ENCODE results near the gene POC1B. TPM values are rescaled to one million over a fixed set of nuclear protein-coding genes. Genes with fewer than 3 reads are reported as not detected.

Gene POC1B
- total RNA-seq, 1 donor from 2014 or later: 15.8 TPM

DNA sequence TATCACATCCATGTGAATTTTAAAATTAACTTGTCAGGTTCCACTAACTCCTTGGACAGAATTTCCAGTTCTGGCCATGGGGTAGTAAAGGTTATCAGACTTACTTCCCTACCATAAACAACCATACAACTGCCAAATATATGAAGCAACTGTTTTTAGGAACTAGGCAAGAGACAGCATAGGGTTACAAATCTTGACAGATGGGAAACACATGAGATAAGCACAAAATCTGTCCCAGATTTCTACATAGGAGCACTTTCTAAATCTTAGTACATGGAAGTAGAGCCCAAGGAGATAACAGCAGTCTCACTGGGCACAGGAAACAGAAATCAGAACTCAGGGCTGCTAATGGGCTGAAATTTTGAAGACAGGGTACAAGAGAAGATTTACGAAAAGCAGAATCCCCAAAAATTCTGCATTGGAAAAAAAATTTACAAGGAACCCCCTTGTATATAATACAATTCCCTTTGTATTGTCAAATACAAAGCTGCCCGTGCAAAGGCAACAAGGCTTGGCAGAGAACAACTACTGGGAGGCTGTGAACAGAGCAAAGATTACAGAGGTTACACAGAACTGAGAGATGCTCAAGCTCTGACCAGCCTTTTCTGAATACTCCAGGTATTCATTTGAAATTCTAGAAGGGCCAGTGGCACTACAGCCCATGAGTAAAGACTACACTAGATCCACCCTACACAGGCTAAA is 44.5 kb downstream of the POC1B start:
- ATAC-seq: peak; percentile 50
- peaks cover 11% of the 10 kb centered on the region for H3K4me1 ChIP-seq
- H3K4me3 ChIP-seq: no peak overlapping the region
- no peak for DNase-seq
- H3K36me3 ChIP-seq: no peaks in the 10 kb centered on the region
- intact Hi-C loops (cut with DNase I): no loop called here
- no peak for TF ChIP-seq CTCF (IDR thresholded peaks at IDR 0.05)
- no peaks in the 10 kb centered on the region for H3K9me3 ChIP-seq
- H3K27ac ChIP-seq: no peak overlapping the region
- H3K27me3 ChIP-seq: no peaks in the 10 kb centered on the region

DNA sequence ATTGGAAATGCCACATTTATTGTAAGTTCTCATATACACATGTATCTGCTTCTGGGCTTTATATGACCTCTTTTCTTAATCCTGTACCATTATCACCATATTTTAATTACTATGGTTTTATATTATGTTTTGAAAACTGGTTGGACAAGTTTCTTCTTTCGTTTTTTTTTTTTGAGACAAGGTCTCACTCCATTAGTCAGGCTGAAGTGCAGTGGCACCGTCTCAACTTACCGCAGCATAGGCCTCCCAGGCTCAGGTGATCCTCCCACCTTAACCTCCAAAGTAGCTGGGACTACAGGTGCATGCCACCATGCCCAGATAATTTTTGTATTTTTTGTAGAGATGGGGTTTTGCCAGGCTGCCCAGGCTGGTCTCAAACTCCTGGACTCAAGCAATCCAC is 45.9 kb downstream of the POC1B start:
- Histone ChIP-seq H3K27ac (no peak overlapping the region), H3K4me3 (no peak overlapping the region), H3K4me1 (peaks cover 11% of the 10 kb centered on the region), H3K27me3 (no peaks in the 10 kb centered on the region), H3K36me3 (no peaks in the 10 kb centered on the region), H3K9me3 (no peaks in the 10 kb centered on the region)
- DNase-seq (no peak), ATAC-seq (no peak)
- TF ChIP-seq CTCF (IDR thresholded peaks at IDR 0.05): no peak
- intact Hi-C loops (cut with DNase I): loop anchor here (10.0 kb wide), 1 partner anchor 55 kb away; no protein-coding TSS in a partner anchor

DNA sequence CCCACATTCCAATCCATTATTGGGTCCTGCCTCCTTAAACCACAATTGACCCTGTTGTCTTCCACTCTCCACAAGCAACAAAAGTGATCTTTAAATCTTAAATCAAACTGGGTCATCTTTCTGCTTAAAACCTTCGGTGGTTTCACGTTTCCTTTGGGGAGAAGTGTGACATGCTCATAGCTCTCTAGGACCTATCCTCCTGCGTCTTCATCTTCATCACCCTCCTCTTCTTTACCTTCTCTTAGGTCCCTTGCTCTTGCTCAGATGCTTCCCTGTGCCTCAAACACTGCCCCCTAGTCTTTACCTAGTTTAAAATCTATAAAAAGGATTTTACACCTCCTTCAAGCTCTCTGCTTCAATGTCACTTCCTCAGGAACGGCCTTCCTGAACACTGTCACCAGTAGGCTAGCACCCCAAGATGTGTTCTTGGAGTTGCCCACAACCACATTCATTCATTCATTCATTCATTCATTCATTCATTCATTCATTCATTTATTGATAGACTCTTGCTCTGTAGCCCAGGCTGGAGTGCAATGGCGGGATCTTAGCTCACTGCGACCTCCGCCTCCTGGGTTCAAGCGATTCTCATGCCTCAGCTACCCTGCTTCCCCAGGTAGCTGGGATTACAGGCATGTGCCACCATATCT is 48.1 kb downstream of the POC1B start:
- Histone ChIP-seq H3K4me1 (peaks cover 11% of the 10 kb centered on the region), H3K27ac (no peak overlapping the region), H3K9me3 (no peaks in the 10 kb centered on the region), H3K4me3 (no peak overlapping the region), H3K36me3 (no peaks in the 10 kb centered on the region), H3K27me3 (no peaks in the 10 kb centered on the region)
- intact Hi-C loops (cut with DNase I): loop anchor here (10.0 kb wide), 1 partner anchor 57 kb away; no protein-coding TSS in a partner anchor
- DNase-seq (no peak), ATAC-seq (no peak)
- no peak for TF ChIP-seq CTCF (IDR thresholded peaks at IDR 0.05)

GRCh38 chr12:89476904-89477595 is 48.8 kb downstream of the POC1B start:
- Histone ChIP-seq H3K27me3 (no peaks in the 10 kb centered on the region), H3K9me3 (no peaks in the 10 kb centered on the region), H3K27ac (no peak overlapping the region), H3K4me3 (no peak overlapping the region), H3K4me1 (peaks cover 11% of the 10 kb centered on the region), H3K36me3 (no peaks in the 10 kb centered on the region)
- intact Hi-C loops (cut with DNase I): loop anchor here (10.0 kb wide), 1 partner anchor 58 kb away; no protein-coding TSS in a partner anchor
- no peak for TF ChIP-seq CTCF (IDR thresholded peaks at IDR 0.05)
- no peak for ATAC-seq
- DNase-seq: no peak

DNA sequence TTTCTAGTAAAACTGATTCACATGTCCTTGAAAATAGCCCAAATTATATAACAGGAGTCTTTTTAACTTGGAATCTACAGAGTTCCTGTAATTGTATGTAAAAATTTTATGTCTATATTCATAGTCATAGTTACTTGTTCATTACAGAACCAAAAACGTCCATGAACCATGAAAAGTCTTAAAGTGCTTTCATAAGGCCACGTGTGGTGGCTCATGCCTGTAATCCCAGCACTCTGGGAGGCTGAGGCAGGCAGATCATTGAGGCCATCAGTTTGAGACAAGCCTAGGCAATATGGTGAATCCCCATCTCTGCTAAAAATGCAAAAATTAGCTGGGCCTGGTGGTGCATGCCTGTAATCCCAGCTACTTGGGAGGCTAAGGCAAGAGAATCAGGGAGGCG is 49.6 kb downstream of the POC1B start:
- no peaks in the 10 kb centered on the region for H3K9me3 ChIP-seq
- intact Hi-C loops (cut with DNase I): loop anchor here (10.0 kb wide), 1 partner anchor 59 kb away; no protein-coding TSS in a partner anchor
- DNase-seq: no peak
- no peaks in the 10 kb centered on the region for H3K36me3 ChIP-seq
- ATAC-seq: no peak
- TF ChIP-seq CTCF (IDR thresholded peaks at IDR 0.05): no peak
- no peaks in the 10 kb centered on the region for H3K27me3 ChIP-seq
- H3K4me3 ChIP-seq: no peak overlapping the region
- no peak overlapping the region for H3K27ac ChIP-seq
- H3K4me1 ChIP-seq: peaks cover 11% of the 10 kb centered on the region

Data from upper lobe of right lung (tissue), 1 donor.